ENCODE data around the gene RPUSD1. TPM values are rescaled to one million over a fixed set of nuclear protein-coding genes. Genes with fewer than 3 reads are reported as not detected.

Gene RPUSD1
- total RNA-seq, 1 experiment from 2014 or later = 72.6 TPM

GRCh38 chr16:800834-801511 is 12.8 kb upstream of the RPUSD1 start:
- no peaks in the 10 kb centered on the region for H3K9me3 ChIP-seq (ENCODE audit: low read length)
- no peak overlapping the region for H3K9ac ChIP-seq (ENCODE audit: low read length)
- H3K79me2 ChIP-seq (ENCODE audit: low read length) = no peaks in the 10 kb centered on the region
- H3K27ac ChIP-seq (ENCODE audit: low read length) = no peak overlapping the region
- BruUV-seq (replicated peaks) = no TSS peak
- H3K27me3 ChIP-seq (ENCODE audit: low read length) = no peaks in the 10 kb centered on the region
- ChIA-PET CTCF (no interaction called here), POLR2A (ENCODE audit: unreplicated experiment) (no interaction called here)
- H3K36me3 ChIP-seq (ENCODE audit: low read depth, low read length) = no peaks in the 10 kb centered on the region
- no peak for TF ChIP-seq EZH2 (IDR thresholded peaks at IDR 0.05; ENCODE audit: low read length, unreplicated experiment)
- no peak for ATAC-seq
- peaks cover 8% of the 10 kb centered on the region for H3K4me1 ChIP-seq (ENCODE audit: insufficient read depth, low read length)
- no peaks in the 10 kb centered on the region for H3K9me2 ChIP-seq (replicated peaks; ENCODE audit: low read length)
- intact Hi-C loops (cut with micrococcal nuclease) = no loop called here
- H4K20me1 ChIP-seq (ENCODE audit: low read length) = no peaks in the 10 kb centered on the region
- H3K4me2 ChIP-seq (ENCODE audit: low read length) = 0 out of 2 replicates have a peak overlapping the region, but pooled peaks have one; percentile 69
- H3K4me3 ChIP-seq (ENCODE audit: low read length) = no peak overlapping the region
- no peaks in the 10 kb centered on the region for H3F3A ChIP-seq (ENCODE audit: low read length, unreplicated experiment)
- H2AFZ ChIP-seq (ENCODE audit: low read length) = no peak overlapping the region
- DNase-seq = no peak

DNA sequence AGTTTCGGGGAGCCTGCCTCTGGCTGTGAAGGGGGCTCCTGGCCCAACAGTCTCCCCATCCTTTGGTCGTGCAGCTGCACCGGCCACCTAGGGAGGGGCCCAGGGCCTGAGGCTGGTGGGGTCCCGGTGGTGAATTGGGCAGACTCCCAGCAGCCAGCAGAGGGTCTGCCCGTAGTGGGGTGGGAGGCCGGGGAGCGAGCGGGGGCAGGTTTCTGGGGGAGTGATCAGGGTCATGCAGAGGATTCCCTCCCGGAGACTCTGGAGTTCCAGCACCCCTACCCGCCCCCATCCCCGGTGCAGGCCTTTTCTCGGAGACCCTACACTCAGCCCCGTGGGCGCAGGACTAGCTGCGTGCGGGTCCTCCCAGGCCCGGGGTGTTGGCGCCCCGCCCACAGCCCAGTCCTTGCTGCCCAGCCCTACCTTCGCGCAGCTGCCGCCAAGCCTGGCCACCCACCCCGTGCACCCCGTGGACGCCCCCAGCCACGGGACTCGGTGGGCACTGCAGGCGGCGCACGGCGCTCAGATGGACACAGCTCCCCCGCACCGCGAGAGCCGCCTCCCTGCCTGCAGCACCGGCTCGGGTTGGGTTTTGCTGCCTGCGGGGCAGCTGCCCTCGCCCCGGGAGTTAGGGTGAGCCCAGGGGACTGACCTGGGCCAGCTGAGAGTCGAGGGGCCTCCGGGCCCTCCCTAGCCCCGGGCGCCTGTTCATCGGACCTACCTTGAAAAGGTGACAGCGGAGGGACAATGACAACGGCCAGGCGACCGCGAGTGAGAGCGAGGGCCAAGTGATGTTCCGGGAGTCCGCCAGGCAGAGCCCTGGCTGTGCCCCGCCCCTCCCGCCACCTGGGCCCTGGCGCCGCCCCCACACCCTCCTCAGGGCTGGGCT is 12.0 kb upstream of the RPUSD1 start, which contains the start of gene GNG13:
GNG13 (minus strand) TSS at position 787 of the 886 bp plus-strand sequence. CDS start 1,657 bp downstream, outside the sequence.
- Histone ChIP-seq H3K9ac (ENCODE audit: low read length) (no peak within 1 kb of the TSS), H4K20me1 (ENCODE audit: low read length) (no peaks in the 10 kb centered on the region), H3K27ac (ENCODE audit: low read length) (no peak within 1 kb of the TSS), H3K27me3 (ENCODE audit: low read length) (no peaks in the 10 kb centered on the region), H3K79me2 (ENCODE audit: low read length) (no peaks in the 10 kb centered on the region), H3K4me2 (ENCODE audit: low read length) (peak within 1 kb of the TSS; percentile 69), H3K9me3 (ENCODE audit: low read length) (no peaks in the 10 kb centered on the region), H2AFZ (ENCODE audit: low read length) (no peak within 1 kb of the TSS), H3K36me3 (ENCODE audit: low read depth, low read length) (no peaks in the 10 kb centered on the region), H3K4me3 (ENCODE audit: low read length) (peak within 1 kb of the TSS; percentile 42), H3K4me1 (ENCODE audit: insufficient read depth, low read length) (peaks cover 12% of the 10 kb centered on the region), H3K9me2 (replicated peaks; ENCODE audit: low read length) (no peaks in the 10 kb centered on the region), H3F3A (ENCODE audit: low read length, unreplicated experiment) (no peaks in the 10 kb centered on the region)
- BruUV-seq (replicated peaks) = no TSS peak
- ChIA-PET POLR2A (ENCODE audit: unreplicated experiment) (no interaction called here), CTCF (no interaction called here)
- TF ChIP-seq CTCF (conservative IDR thresholded peaks at IDR 0.05; ENCODE audit: low read depth, low read length) (no peak), EZH2 (IDR thresholded peaks at IDR 0.05; ENCODE audit: low read length, unreplicated experiment) (no peak), EZH2phosphoT487 (IDR thresholded peaks at IDR 0.05; ENCODE audit: borderline replicate concordance, low read length) (no peak)
- DNase-seq (no peak), ATAC-seq (0 out of 2 replicates have a peak, but pooled peaks have one; percentile 7)
- intact Hi-C loops (cut with micrococcal nuclease) = no loop called here

GRCh38 chr16:799111-799947 is 11.1 kb upstream of the RPUSD1 start:
- H3K9ac ChIP-seq (ENCODE audit: low read length) = no peak overlapping the region
- no peak overlapping the region for H2AFZ ChIP-seq (ENCODE audit: low read length)
- CTCF ChIA-PET = no interaction called here
- no peaks in the 10 kb centered on the region for H3K9me2 ChIP-seq (replicated peaks; ENCODE audit: low read length)
- H3F3A ChIP-seq (ENCODE audit: low read length, unreplicated experiment) = no peaks in the 10 kb centered on the region
- peaks cover 12% of the 10 kb centered on the region for H3K4me1 ChIP-seq (ENCODE audit: insufficient read depth, low read length)
- no peak overlapping the region for H3K27ac ChIP-seq (ENCODE audit: low read length)
- TF ChIP-seq EZH2 (IDR thresholded peaks at IDR 0.05; ENCODE audit: low read length, unreplicated experiment) (no peak), CTCF (conservative IDR thresholded peaks at IDR 0.05; ENCODE audit: low read depth, low read length) (no peak), EZH2phosphoT487 (IDR thresholded peaks at IDR 0.05; ENCODE audit: borderline replicate concordance, low read length) (no peak)
- H3K36me3 ChIP-seq (ENCODE audit: low read depth, low read length) = no peaks in the 10 kb centered on the region
- BruUV-seq (replicated peaks) = no TSS peak
- DNase-seq = no peak
- no peak for ATAC-seq
- no peaks in the 10 kb centered on the region for H3K27me3 ChIP-seq (ENCODE audit: low read length)
- no peaks in the 10 kb centered on the region for H3K79me2 ChIP-seq (ENCODE audit: low read length)
- POLR2A ChIA-PET (ENCODE audit: unreplicated experiment) = no interaction called here
- no peaks in the 10 kb centered on the region for H3K9me3 ChIP-seq (ENCODE audit: low read length)
- no peak overlapping the region for H3K4me3 ChIP-seq (ENCODE audit: low read length)
- no peaks in the 10 kb centered on the region for H4K20me1 ChIP-seq (ENCODE audit: low read length)
- no peak overlapping the region for H3K4me2 ChIP-seq (ENCODE audit: low read length)
- intact Hi-C loops (cut with micrococcal nuclease) = no loop called here

Data from PC-3 (cell line).